HepG2 (cell line): Measurements from ENCODE around the gene NEDD4L. TPM values are rescaled to one million over a fixed set of nuclear protein-coding genes. Genes with fewer than 3 reads are reported as not detected.

Experiments
- polyA plus RNA-seq, 8 experiments: library from polyadenylated mRNA; depleted of rRNA in 3 of 8; stranded (reverse) in 7 of 8; unstranded in 1 of 8; fragments of >200 nt; fragmentation: Illumina TruSeq in 4 of 8; extraction: Trizol in 4 of 8; gene quantifications; 2 replicates each; pipeline versions ENCODE4 v1.2.1 to v1.2.3, GENCODE V29; 2011 to 2016; ENCODE audit warnings: low read depth in 4 of 8, missing spikeins in 1 of 8, mixed read lengths in 1 of 8; ENCODE audit not compliant: insufficient read depth in 1 of 8
- total RNA-seq, 5 experiments: library from RNA; depleted of rRNA; stranded (reverse); fragments of >200 nt; fragmentation: Illumina TruSeq; extraction: Trizol; gene quantifications; 2 replicates each; pipeline ENCODE4 v1.2.3, GENCODE V29; 2016; ENCODE audit warnings: low read depth in 1 of 5
- TF ChIP-seq, protein P1 (sequence below): sonication (generic); formaldehyde crosslinking; IDR thresholded peaks from 2 replicates; pipeline ENCODE4 v1.5.0; 2020; ENCODE audit warnings: mild to moderate bottlenecking, missing genetic modification reagents, borderline replicate concordance
- TF ChIP-seq, protein P2 (sequence below): sonication (generic); formaldehyde crosslinking; IDR thresholded peaks from 2 replicates; pipeline ENCODE4 v1.4.0; 2020; ENCODE audit warnings: missing genetic modification reagents
- TF ChIP-seq, protein P3 (sequence below): sonication (generic); formaldehyde crosslinking; IDR thresholded peaks from 2 replicates; pipeline ENCODE4 v1.8.1; 2023; ENCODE audit warnings: mild to moderate bottlenecking, moderate library complexity, missing genetic modification reagents

The NEDD4L gene
- total and polyA plus RNA-seq, 2 of the 13 experiments (the other 11 are each of a cell fraction or from before 2014, with no cell fraction given): 168 to 390 TPM

DNA sequence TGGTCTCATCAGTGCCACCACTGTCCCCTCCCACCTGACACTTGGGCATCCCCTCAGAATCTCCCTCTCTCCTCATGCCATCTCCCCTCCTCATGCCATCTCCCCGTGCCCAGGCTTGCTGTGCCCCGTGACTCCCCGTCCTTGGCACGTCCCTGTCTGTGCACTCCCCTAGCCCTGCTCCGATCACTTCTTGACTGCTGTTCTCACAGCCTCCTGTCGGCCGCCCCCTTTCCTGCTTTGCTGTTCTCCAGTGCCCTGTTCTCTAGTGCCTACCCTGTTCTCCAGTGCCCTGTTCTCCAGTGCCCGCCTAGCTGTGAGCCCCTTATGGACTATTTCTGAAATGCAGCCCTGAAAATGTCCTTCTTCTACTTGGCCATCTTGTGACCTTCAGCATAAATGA lies 331.0 kb downstream of the NEDD4L start (continued):
- TF ChIP-seq, protein P1, sequence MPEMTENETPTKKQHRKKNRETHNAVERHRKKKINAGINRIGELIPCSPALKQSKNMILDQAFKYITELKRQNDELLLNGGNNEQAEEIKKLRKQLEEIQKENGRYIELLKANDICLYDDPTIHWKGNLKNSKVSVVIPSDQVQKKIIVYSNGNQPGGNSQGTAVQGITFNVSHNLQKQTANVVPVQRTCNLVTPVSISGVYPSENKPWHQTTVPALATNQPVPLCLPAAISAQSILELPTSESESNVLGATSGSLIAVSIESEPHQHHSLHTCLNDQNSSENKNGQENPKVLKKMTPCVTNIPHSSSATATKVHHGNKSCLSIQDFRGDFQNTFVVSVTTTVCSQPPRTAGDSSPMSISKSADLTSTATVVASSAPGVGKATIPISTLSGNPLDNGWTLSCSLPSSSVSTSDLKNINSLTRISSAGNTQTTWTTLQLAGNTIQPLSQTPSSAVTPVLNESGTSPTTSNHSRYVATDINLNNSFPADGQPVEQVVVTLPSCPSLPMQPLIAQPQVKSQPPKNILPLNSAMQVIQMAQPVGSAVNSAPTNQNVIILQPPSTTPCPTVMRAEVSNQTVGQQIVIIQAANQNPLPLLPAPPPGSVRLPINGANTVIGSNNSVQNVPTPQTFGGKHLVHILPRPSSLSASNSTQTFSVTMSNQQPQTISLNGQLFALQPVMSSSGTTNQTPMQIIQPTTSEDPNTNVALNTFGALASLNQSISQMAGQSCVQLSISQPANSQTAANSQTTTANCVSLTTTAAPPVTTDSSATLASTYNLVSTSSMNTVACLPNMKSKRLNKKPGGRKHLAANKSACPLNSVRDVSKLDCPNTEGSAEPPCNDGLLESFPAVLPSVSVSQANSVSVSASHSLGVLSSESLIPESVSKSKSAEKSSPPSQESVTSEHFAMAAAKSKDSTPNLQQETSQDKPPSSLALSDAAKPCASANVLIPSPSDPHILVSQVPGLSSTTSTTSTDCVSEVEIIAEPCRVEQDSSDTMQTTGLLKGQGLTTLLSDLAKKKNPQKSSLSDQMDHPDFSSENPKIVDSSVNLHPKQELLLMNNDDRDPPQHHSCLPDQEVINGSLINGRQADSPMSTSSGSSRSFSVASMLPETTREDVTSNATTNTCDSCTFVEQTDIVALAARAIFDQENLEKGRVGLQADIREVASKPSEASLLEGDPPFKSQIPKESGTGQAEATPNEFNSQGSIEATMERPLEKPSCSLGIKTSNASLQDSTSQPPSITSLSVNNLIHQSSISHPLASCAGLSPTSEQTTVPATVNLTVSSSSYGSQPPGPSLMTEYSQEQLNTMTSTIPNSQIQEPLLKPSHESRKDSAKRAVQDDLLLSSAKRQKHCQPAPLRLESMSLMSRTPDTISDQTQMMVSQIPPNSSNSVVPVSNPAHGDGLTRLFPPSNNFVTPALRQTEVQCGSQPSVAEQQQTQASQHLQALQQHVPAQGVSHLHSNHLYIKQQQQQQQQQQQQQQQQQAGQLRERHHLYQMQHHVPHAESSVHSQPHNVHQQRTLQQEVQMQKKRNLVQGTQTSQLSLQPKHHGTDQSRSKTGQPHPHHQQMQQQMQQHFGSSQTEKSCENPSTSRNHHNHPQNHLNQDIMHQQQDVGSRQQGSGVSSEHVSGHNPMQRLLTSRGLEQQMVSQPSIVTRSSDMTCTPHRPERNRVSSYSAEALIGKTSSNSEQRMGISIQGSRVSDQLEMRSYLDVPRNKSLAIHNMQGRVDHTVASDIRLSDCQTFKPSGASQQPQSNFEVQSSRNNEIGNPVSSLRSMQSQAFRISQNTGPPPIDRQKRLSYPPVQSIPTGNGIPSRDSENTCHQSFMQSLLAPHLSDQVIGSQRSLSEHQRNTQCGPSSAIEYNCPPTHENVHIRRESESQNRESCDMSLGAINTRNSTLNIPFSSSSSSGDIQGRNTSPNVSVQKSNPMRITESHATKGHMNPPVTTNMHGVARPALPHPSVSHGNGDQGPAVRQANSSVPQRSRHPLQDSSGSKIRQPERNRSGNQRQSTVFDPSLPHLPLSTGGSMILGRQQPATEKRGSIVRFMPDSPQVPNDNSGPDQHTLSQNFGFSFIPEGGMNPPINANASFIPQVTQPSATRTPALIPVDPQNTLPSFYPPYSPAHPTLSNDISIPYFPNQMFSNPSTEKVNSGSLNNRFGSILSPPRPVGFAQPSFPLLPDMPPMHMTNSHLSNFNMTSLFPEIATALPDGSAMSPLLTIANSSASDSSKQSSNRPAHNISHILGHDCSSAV (CRISPR knock-in tag): no peak
- TF ChIP-seq, protein P2, sequence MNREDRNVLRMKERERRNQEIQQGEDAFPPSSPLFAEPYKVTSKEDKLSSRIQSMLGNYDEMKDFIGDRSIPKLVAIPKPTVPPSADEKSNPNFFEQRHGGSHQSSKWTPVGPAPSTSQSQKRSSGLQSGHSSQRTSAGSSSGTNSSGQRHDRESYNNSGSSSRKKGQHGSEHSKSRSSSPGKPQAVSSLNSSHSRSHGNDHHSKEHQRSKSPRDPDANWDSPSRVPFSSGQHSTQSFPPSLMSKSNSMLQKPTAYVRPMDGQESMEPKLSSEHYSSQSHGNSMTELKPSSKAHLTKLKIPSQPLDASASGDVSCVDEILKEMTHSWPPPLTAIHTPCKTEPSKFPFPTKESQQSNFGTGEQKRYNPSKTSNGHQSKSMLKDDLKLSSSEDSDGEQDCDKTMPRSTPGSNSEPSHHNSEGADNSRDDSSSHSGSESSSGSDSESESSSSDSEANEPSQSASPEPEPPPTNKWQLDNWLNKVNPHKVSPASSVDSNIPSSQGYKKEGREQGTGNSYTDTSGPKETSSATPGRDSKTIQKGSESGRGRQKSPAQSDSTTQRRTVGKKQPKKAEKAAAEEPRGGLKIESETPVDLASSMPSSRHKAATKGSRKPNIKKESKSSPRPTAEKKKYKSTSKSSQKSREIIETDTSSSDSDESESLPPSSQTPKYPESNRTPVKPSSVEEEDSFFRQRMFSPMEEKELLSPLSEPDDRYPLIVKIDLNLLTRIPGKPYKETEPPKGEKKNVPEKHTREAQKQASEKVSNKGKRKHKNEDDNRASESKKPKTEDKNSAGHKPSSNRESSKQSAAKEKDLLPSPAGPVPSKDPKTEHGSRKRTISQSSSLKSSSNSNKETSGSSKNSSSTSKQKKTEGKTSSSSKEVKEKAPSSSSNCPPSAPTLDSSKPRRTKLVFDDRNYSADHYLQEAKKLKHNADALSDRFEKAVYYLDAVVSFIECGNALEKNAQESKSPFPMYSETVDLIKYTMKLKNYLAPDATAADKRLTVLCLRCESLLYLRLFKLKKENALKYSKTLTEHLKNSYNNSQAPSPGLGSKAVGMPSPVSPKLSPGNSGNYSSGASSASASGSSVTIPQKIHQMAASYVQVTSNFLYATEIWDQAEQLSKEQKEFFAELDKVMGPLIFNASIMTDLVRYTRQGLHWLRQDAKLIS (CRISPR knock-in tag): no peak
- TF ChIP-seq, protein P3, sequence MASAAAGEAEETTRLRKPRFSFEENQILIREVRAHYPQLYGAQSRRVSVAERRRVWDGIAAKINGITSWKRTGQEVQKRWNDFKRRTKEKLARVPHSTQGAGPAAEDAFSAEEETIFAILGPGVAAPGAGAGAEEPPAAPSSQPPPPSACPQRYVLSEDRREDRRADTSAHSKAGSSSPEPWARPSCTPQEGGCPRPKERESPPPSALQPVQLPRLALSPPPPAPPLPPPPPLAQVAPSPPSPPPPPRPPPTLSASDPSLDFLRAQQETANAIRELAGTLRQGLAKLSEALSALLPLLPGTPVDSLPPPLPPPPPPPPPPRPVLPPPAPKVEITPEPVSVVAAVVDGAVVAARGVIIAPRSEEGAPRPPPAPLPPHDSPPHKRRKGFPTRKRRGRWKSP (CRISPR knock-in tag): no peak
